Natural killer cell (primary cell): ENCODE results near the gene VEPH1. TPM values are rescaled to one million over a fixed set of nuclear protein-coding genes. Genes with fewer than 3 reads are reported as not detected.

ENCODE experiments used
- ATAC-seq, 3 donors: fragments of 150-1000 bp in 2 of 3; fragments of 200-7000 bp in 1 of 3; cut with Tn5 transposase; 1 replicate in 1 of 3; 2 replicates in 2 of 3; pipeline ENCODE4 v1.10.0; 2021; ENCODE audit warnings: mild to moderate bottlenecking in 2 of 3, moderate library complexity in 2 of 3
- DNase-seq, 2 donors: peaks; one replicate each; pipeline versions ENCODE4 v3.0.0 to v3.0.0-alpha.2; 2013 to 2021; ENCODE audit warnings: mixed read lengths in 1 of 2
- H3K27ac ChIP-seq: one replicate; pipeline ENCODE4 v1.5.1; 2013; ENCODE audit warnings: mild to moderate bottlenecking, low read length
- H3K27me3 ChIP-seq: one replicate; pipeline ENCODE4 v1.6.1; 2013; ENCODE audit warnings: low read length; ENCODE audit not compliant: control insufficient read depth, insufficient read depth
- H3K36me3 ChIP-seq: one replicate; pipeline ENCODE4 v1.6.1; 2013; ENCODE audit warnings: low read length; ENCODE audit not compliant: control insufficient read depth, insufficient read depth
- H3K4me1 ChIP-seq: one replicate; pipeline ENCODE4 v1.6.1; 2013; ENCODE audit warnings: low read length; ENCODE audit not compliant: control insufficient read depth, insufficient read depth
- H3K4me3 ChIP-seq: one replicate; pipeline ENCODE4 v1.5.1; 2013; ENCODE audit warnings: low read length
- H3K9me3 ChIP-seq: one replicate; pipeline ENCODE4 v1.6.1; 2013; ENCODE audit warnings: low read length; ENCODE audit not compliant: control insufficient read depth, insufficient read depth
- H3K27ac Mint-ChIP-seq, 2 donors: one replicate each; pipeline ENCODE4 v1.8.0; 2022; ENCODE audit warnings: mild to moderate bottlenecking in 2 of 2, mixed read lengths in 2 of 2, moderate library complexity in 1 of 2
- H3K27me3 Mint-ChIP-seq, 2 donors: one replicate each; pipeline ENCODE4 v1.8.0; 2022; ENCODE audit warnings: low read depth in 2 of 2, mixed read lengths in 2 of 2
- H3K36me3 Mint-ChIP-seq: one replicate; pipeline ENCODE4 v1.8.0; 2022; ENCODE audit warnings: mixed read lengths
- H3K4me1 Mint-ChIP-seq, 2 donors: one replicate each; pipeline ENCODE4 v1.8.0; 2022; ENCODE audit warnings: mixed read lengths in 2 of 2
- H3K4me3 Mint-ChIP-seq: one replicate; pipeline ENCODE4 v1.8.0; 2022; ENCODE audit warnings: mild to moderate bottlenecking, moderate library complexity, mixed read lengths
- H3K9me3 Mint-ChIP-seq, 2 donors: one replicate each; pipeline ENCODE4 v1.8.0; 2022; ENCODE audit warnings: mixed read lengths in 2 of 2
- CTCF ChIP-seq: fragments of 200-600 bp; IDR thresholded peaks from one replicate; pipeline ENCODE4 v1.8.0; 2022; ENCODE audit warnings: antibody characterized with exemption
- WGBS: methylation state at CpG from one replicate; pipeline ENCODE4 v1.1.7; 2013; ENCODE audit warnings: missing lambda C conversion rate; ENCODE audit not compliant: insufficient coverage; 5-methylcytosine and 5-hydroxymethylcytosine counted together
- intact Hi-C: fragments of 100-400 bp; cut with micrococcal nuclease; formaldehyde crosslinking; loops from one replicate; pipeline ENCODE4 v1.14.2; 2022
- total RNA-seq, 4 donors: library from RNA; stranded (reverse); fragments of 120-200 nt in 1 of 4; gene quantifications; one replicate each; pipeline versions ENCODE4 v1.2.3 to v1.2.4, GENCODE V29; 2013 to 2022

Gene VEPH1
- total RNA-seq, 3 donors from 2014 or later (not counting 1 experiment from before 2014, with no cell fraction given): 0.41 to 1.3 (median 0.60) TPM

- Mint-ChIP-seq H3K27ac (no peak overlapping the region), H3K9me3 (no peaks in the 10 kb centered on the region), H3K4me1 (no peaks in the 10 kb centered on the region), H3K27me3 (no peaks in the 10 kb centered on the region), H3K36me3 (no peaks in the 10 kb centered on the region), H3K4me3 (no peak overlapping the region)
- Histone ChIP-seq H3K27me3 (no peaks in the 10 kb centered on the region), H3K27ac (no peak overlapping the region), H3K4me1 (no peaks in the 10 kb centered on the region), H3K9me3 (no peaks in the 10 kb centered on the region), H3K36me3 (no peaks in the 10 kb centered on the region), H3K4me3 (no peak overlapping the region)
- 83% methylated on average over 2 of the region's 2 CpGs for WGBS
- no peak for TF ChIP-seq CTCF
- intact Hi-C loops: no loop called here
- ATAC-seq (no peak), DNase-seq (no peak)
Observed at GRCh38 chr3:157274644-157275137, 228.5 kb downstream of the VEPH1 start.

- H3K36me3 ChIP-seq: no peaks in the 10 kb centered on the region
- no peak overlapping the region for H3K27ac Mint-ChIP-seq
- no peaks in the 10 kb centered on the region for H3K36me3 Mint-ChIP-seq
- no peaks in the 10 kb centered on the region for H3K9me3 Mint-ChIP-seq
- intact Hi-C loops: no loop called here
- TF ChIP-seq CTCF: no peak
- no peaks in the 10 kb centered on the region for H3K4me1 Mint-ChIP-seq
- no peaks in the 10 kb centered on the region for H3K27me3 Mint-ChIP-seq
- H3K4me1 ChIP-seq: no peaks in the 10 kb centered on the region
- H3K27ac ChIP-seq: no peak overlapping the region
- H3K4me3 Mint-ChIP-seq: no peak overlapping the region
- DNase-seq (no peak), ATAC-seq (no peak)
- no peak overlapping the region for H3K4me3 ChIP-seq
- 91% methylated on average over 6 of the region's 8 CpGs for WGBS
- no peaks in the 10 kb centered on the region for H3K27me3 ChIP-seq
- no peaks in the 10 kb centered on the region for H3K9me3 ChIP-seq
Observed at GRCh38 chr3:157271283-157271882, 231.8 kb downstream of the VEPH1 start.

- peaks cover 2% of the 10 kb centered on the region for H3K27me3 ChIP-seq
- DNase-seq: no peak
- H3K36me3 ChIP-seq: no peaks in the 10 kb centered on the region
- no peaks in the 10 kb centered on the region for H3K9me3 Mint-ChIP-seq
- WGBS: 79% methylated on average over 2 of the region's 2 CpGs
- intact Hi-C loops: no loop called here
- no peak overlapping the region for H3K27ac Mint-ChIP-seq
- no peak overlapping the region for H3K4me3 Mint-ChIP-seq
- no peaks in the 10 kb centered on the region for H3K4me1 Mint-ChIP-seq
- no peaks in the 10 kb centered on the region for H3K27me3 Mint-ChIP-seq
- no peak for ATAC-seq
- TF ChIP-seq CTCF: no peak
- no peaks in the 10 kb centered on the region for H3K9me3 ChIP-seq
- H3K36me3 Mint-ChIP-seq: no peaks in the 10 kb centered on the region
- no peak overlapping the region for H3K27ac ChIP-seq
- no peaks in the 10 kb centered on the region for H3K4me1 ChIP-seq
- H3K4me3 ChIP-seq: no peak overlapping the region
Observed at GRCh38 chr3:157268026-157268425, 235.2 kb downstream of the VEPH1 start.

GRCh38 chr3:157265931-157266330 lies 237.3 kb downstream of the VEPH1 start:
- H3K27ac Mint-ChIP-seq: no peak overlapping the region
- H3K4me3 Mint-ChIP-seq: no peak overlapping the region
- no peak for ATAC-seq
- Histone ChIP-seq H3K4me3 (no peak overlapping the region), H3K27ac (no peak overlapping the region), H3K9me3 (no peaks in the 10 kb centered on the region), H3K36me3 (no peaks in the 10 kb centered on the region), H3K27me3 (peaks cover 2% of the 10 kb centered on the region), H3K4me1 (no peaks in the 10 kb centered on the region)
- intact Hi-C loops: no loop called here
- no peaks in the 10 kb centered on the region for H3K36me3 Mint-ChIP-seq
- TF ChIP-seq CTCF: no peak
- no peaks in the 10 kb centered on the region for H3K27me3 Mint-ChIP-seq
- H3K9me3 Mint-ChIP-seq: no peaks in the 10 kb centered on the region
- WGBS: 100% methylated on average over 1 of the region's 1 CpG
- DNase-seq: no peak
- no peaks in the 10 kb centered on the region for H3K4me1 Mint-ChIP-seq
